ENCODE data around the gene DCAF11.

DNA sequence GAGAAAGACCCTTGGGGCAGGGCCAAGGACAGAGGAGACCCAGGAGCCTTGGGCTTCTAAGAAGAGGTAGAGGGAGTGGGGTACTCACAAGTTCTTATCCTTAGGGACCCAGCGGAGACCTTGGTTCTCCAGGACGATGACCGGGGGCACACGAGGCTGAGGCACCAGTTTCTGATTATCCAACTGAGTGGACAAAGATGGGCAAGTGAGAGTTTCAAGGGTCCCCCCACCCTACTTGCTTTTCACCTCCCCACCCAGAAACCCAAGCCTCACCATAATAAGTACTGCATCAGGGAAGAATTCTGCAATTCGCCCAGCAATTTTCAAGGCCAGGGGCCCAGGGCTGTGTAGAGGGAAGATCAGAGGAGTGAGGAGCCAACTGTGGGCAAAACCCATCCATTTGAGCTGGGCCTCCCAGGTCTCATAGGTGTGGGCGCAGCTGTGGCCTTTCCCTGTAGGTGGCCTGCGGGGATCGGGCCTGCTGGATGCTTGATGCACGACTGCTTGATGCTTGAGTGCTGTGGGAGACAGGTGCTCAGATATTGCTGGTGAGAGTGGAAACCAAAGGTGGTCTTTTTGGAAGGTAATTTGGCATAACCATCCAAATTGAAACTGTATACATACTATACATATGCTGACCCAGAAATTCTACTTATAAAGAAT lies 24.8 kb downstream of the DCAF11 start:
- TF ChIP-seq GATA2 (IDR thresholded peaks at IDR 0.05; ENCODE audit: low read depth, low read length) (no peak), GATA3 (IDR thresholded peaks at IDR 0.05; ENCODE audit: low read depth, low read length) (no peak)
